Activated CD4-positive, alpha-beta memory T cell treated with anti-CD3 and anti-CD28 coated beads for 36 hours (primary cell): ENCODE data around the gene SPARCL1. TPM values are rescaled to one million over a fixed set of nuclear protein-coding genes. Genes with fewer than 3 reads are reported as not detected.

Source experiments
- CTCF ChIA-PET: fragments of 350-600 bp; sonication (Branson Sonifier 250); formaldehyde crosslinking; loops from one replicate; lab custom pipeline; 2021; ENCODE audit warnings: antibody characterized with exemption, inconsistent platforms; lab: Charles Lee
- POLR2A ChIA-PET: fragments of 350-600 bp; sonication (Branson Sonifier 250); formaldehyde crosslinking; loops from one replicate; lab custom pipeline; 2021; ENCODE audit warnings: antibody characterized with exemption; lab: Charles Lee
- DNase-seq: peaks from one replicate; pipeline ENCODE4 v3.0.0-alpha.2; 2020
- H3K27ac Mint-ChIP-seq: one replicate; pipeline ENCODE4 v1.8.0; 2021; ENCODE audit warnings: mixed read lengths
- H3K27me3 Mint-ChIP-seq: one replicate; pipeline ENCODE4 v1.8.0; 2021; ENCODE audit warnings: mixed read lengths
- H3K36me3 Mint-ChIP-seq: one replicate; pipeline ENCODE4 v1.8.0; 2021; ENCODE audit warnings: mixed read lengths
- H3K4me1 Mint-ChIP-seq: one replicate; pipeline ENCODE4 v1.8.0; 2021; ENCODE audit warnings: low read depth, mixed read lengths
- H3K4me3 Mint-ChIP-seq: one replicate; pipeline ENCODE4 v1.8.0; 2021; ENCODE audit warnings: mild to moderate bottlenecking, mixed read lengths
- H3K9me3 Mint-ChIP-seq: one replicate; pipeline ENCODE4 v1.8.0; 2021; ENCODE audit warnings: mixed read lengths
- intact Hi-C: fragments of 100-400 bp; cut with micrococcal nuclease; formaldehyde crosslinking; loops from one replicate; pipeline ENCODE4 v1.15.1; 2023
- total RNA-seq, 2 experiments: library from RNA; stranded (reverse); gene quantifications; one replicate each; pipeline ENCODE4 v1.2.3, GENCODE V29; 2021

Gene SPARCL1
- total RNA-seq, 2 experiments from 2014 or later = not detected

- Mint-ChIP-seq H3K4me3 (no peak overlapping the region), H3K27me3 (no peaks in the 10 kb centered on the region), H3K9me3 (no peaks in the 10 kb centered on the region), H3K27ac (no peak overlapping the region), H3K4me1 (no peaks in the 10 kb centered on the region), H3K36me3 (no peaks in the 10 kb centered on the region)
- POLR2A ChIA-PET = no interaction called here
- intact Hi-C loops = no loop called here
- DNase-seq = no peak
- CTCF ChIA-PET = no interaction called here
Observed at GRCh38 chr4:87512400-87512799, 16.8 kb downstream of the SPARCL1 start.

- Mint-ChIP-seq H3K4me3 (no peak overlapping the region), H3K27me3 (no peaks in the 10 kb centered on the region), H3K36me3 (no peaks in the 10 kb centered on the region), H3K9me3 (no peaks in the 10 kb centered on the region), H3K27ac (no peak overlapping the region), H3K4me1 (no peaks in the 10 kb centered on the region)
- DNase-seq = no peak
- intact Hi-C loops = no loop called here
- POLR2A ChIA-PET = no interaction called here
- CTCF ChIA-PET = no interaction called here
Observed at GRCh38 chr4:87511500-87511899, 17.7 kb downstream of the SPARCL1 start.

- ChIA-PET CTCF (no interaction called here), POLR2A (no interaction called here)
- H3K36me3 Mint-ChIP-seq = no peaks in the 10 kb centered on the region
- no peaks in the 10 kb centered on the region for H3K4me1 Mint-ChIP-seq
- H3K9me3 Mint-ChIP-seq = no peaks in the 10 kb centered on the region
- intact Hi-C loops = no loop called here
- H3K27ac Mint-ChIP-seq = no peak overlapping the region
- H3K4me3 Mint-ChIP-seq = no peak overlapping the region
- no peak for DNase-seq
- no peaks in the 10 kb centered on the region for H3K27me3 Mint-ChIP-seq
Observed at GRCh38 chr4:87510747-87511146, 18.4 kb downstream of the SPARCL1 start.

- Mint-ChIP-seq H3K4me3 (no peak overlapping the region), H3K36me3 (no peaks in the 10 kb centered on the region), H3K27me3 (no peaks in the 10 kb centered on the region), H3K4me1 (no peaks in the 10 kb centered on the region), H3K27ac (no peak overlapping the region), H3K9me3 (no peaks in the 10 kb centered on the region)
- intact Hi-C loops = no loop called here
- CTCF ChIA-PET = no interaction called here
- POLR2A ChIA-PET = no interaction called here
- no peak for DNase-seq
Observed at GRCh38 chr4:87506974-87507701, 22.0 kb downstream of the SPARCL1 start.

GRCh38 chr4:87505862-87506261 lies 23.3 kb downstream of the SPARCL1 start:
- Mint-ChIP-seq H3K36me3 (no peaks in the 10 kb centered on the region), H3K9me3 (no peaks in the 10 kb centered on the region), H3K4me3 (no peak overlapping the region), H3K27me3 (no peaks in the 10 kb centered on the region), H3K4me1 (no peaks in the 10 kb centered on the region), H3K27ac (no peak overlapping the region)
- no peak for DNase-seq
- POLR2A ChIA-PET = no interaction called here
- intact Hi-C loops = no loop called here
- CTCF ChIA-PET = no interaction called here

GRCh38 chr4:87502580-87503238 lies 26.5 kb downstream of the SPARCL1 start:
- Mint-ChIP-seq H3K27ac (no peak overlapping the region), H3K4me1 (peaks cover 21% of the 10 kb centered on the region), H3K9me3 (no peaks in the 10 kb centered on the region), H3K36me3 (no peaks in the 10 kb centered on the region), H3K27me3 (no peaks in the 10 kb centered on the region), H3K4me3 (no peak overlapping the region)
- DNase-seq = no peak
- CTCF ChIA-PET = interaction anchor here (0.7 kb wide), 1 partner anchor 346 kb away, joined by 3 read pairs; no protein-coding TSS in a partner anchor
- POLR2A ChIA-PET = no interaction called here
- intact Hi-C loops = loop anchor here (5.0 kb wide), 1 partner anchor 75 kb away; no protein-coding TSS in a partner anchor

GRCh38 chr4:87500092-87500462 lies 29.1 kb downstream of the SPARCL1 start:
- no peaks in the 10 kb centered on the region for H3K27me3 Mint-ChIP-seq
- H3K36me3 Mint-ChIP-seq = no peaks in the 10 kb centered on the region
- ChIA-PET POLR2A (no interaction called here), CTCF (no interaction called here)
- DNase-seq = no peak
- peaks cover 21% of the 10 kb centered on the region for H3K4me1 Mint-ChIP-seq
- intact Hi-C loops = loop anchor here (1.0 to 5.0 kb wide), 2 partner anchors 56 to 77 kb away; no protein-coding TSS in a partner anchor
- no peak overlapping the region for H3K4me3 Mint-ChIP-seq
- no peak overlapping the region for H3K27ac Mint-ChIP-seq
- H3K9me3 Mint-ChIP-seq = no peaks in the 10 kb centered on the region

- Mint-ChIP-seq H3K4me1 (peaks cover 21% of the 10 kb centered on the region), H3K36me3 (no peaks in the 10 kb centered on the region), H3K9me3 (no peaks in the 10 kb centered on the region), H3K4me3 (peak overlapping the region; percentile 58), H3K27me3 (no peaks in the 10 kb centered on the region), H3K27ac (peak overlapping the region; percentile 1)
- intact Hi-C loops = loop anchor here (1.0 to 5.0 kb wide), 3 partner anchors 57 to 349 kb away; no protein-coding TSS in a partner anchor
- POLR2A ChIA-PET = no interaction called here
- CTCF ChIA-PET = interaction anchor here (1.1 to 1.3 kb wide), 2 partner anchors 123 to 712 kb away, joined by 4 to 5 read pairs; no protein-coding TSS in a partner anchor
- DNase-seq = peak; percentile 47
Observed at GRCh38 chr4:87499403-87500091, 29.6 kb downstream of the SPARCL1 start.

- Mint-ChIP-seq H3K36me3 (no peaks in the 10 kb centered on the region), H3K9me3 (no peaks in the 10 kb centered on the region), H3K4me3 (no peak overlapping the region), H3K27me3 (no peaks in the 10 kb centered on the region), H3K27ac (no peak overlapping the region), H3K4me1 (peaks cover 21% of the 10 kb centered on the region)
- CTCF ChIA-PET = interaction anchor here (0.6 to 1.6 kb wide), 5 partner anchors 13 to 713 kb away, joined by 3 to 5 read pairs (median 4); no protein-coding TSS in a partner anchor
- intact Hi-C loops = loop anchor here (2.0 kb wide), 1 partner anchor 350 kb away; no protein-coding TSS in a partner anchor
- DNase-seq = no peak
- POLR2A ChIA-PET = no interaction called here
Observed at GRCh38 chr4:87498446-87498900, 30.7 kb downstream of the SPARCL1 start.

GRCh38 chr4:87497578-87497977 lies 31.6 kb downstream of the SPARCL1 start:
- CTCF ChIA-PET = interaction anchor here (1.0 to 1.6 kb wide), 4 partner anchors 121 to 351 kb away, joined by 3 to 5 read pairs (median 4); no protein-coding TSS in a partner anchor
- POLR2A ChIA-PET = no interaction called here
- no peak for DNase-seq
- no peaks in the 10 kb centered on the region for H3K27me3 Mint-ChIP-seq
- H3K36me3 Mint-ChIP-seq = no peaks in the 10 kb centered on the region
- intact Hi-C loops = no loop called here
- H3K9me3 Mint-ChIP-seq = no peaks in the 10 kb centered on the region
- peaks cover 21% of the 10 kb centered on the region for H3K4me1 Mint-ChIP-seq
- H3K4me3 Mint-ChIP-seq = no peak overlapping the region
- no peak overlapping the region for H3K27ac Mint-ChIP-seq

- intact Hi-C loops = no loop called here
- Mint-ChIP-seq H3K4me3 (no peak overlapping the region), H3K27me3 (no peaks in the 10 kb centered on the region), H3K4me1 (peaks cover 21% of the 10 kb centered on the region), H3K9me3 (no peaks in the 10 kb centered on the region), H3K36me3 (no peaks in the 10 kb centered on the region), H3K27ac (no peak overlapping the region)
- POLR2A ChIA-PET = no interaction called here
- DNase-seq = peak; percentile 29
- CTCF ChIA-PET = interaction anchor here (1.0 to 1.6 kb wide), 4 partner anchors 121 to 352 kb away, joined by 3 to 5 read pairs (median 4); no protein-coding TSS in a partner anchor
Observed at GRCh38 chr4:87497159-87497558, 32.0 kb downstream of the SPARCL1 start.

GRCh38 chr4:87493115-87493514 lies 36.1 kb downstream of the SPARCL1 start:
- no peak overlapping the region for H3K27ac Mint-ChIP-seq
- DNase-seq = no peak
- no peaks in the 10 kb centered on the region for H3K27me3 Mint-ChIP-seq
- intact Hi-C loops = no loop called here
- H3K4me3 Mint-ChIP-seq = no peak overlapping the region
- ChIA-PET CTCF (no interaction called here), POLR2A (no interaction called here)
- H3K9me3 Mint-ChIP-seq = peaks cover 4% of the 10 kb centered on the region
- peaks cover 4% of the 10 kb centered on the region for H3K4me1 Mint-ChIP-seq
- H3K36me3 Mint-ChIP-seq = peaks cover 3% of the 10 kb centered on the region
